ENCODE results near the gene RBM6. TPM values are rescaled to one million over a fixed set of nuclear protein-coding genes. Genes with fewer than 3 reads are reported as not detected.

RBM6 gene
- total RNA-seq, 1 donor from 2014 or later = 169 TPM

- Mint-ChIP-seq H3K9me3 (ENCODE audit: unreplicated experiment) (peaks cover 11% of the 10 kb centered on the region), H3K4me1 (ENCODE audit: low read depth, unreplicated experiment) (peaks cover 19% of the 10 kb centered on the region), H3K27ac (ENCODE audit: unreplicated experiment) (peak overlapping the region; percentile 72), H3K36me3 (ENCODE audit: unreplicated experiment) (no peaks in the 10 kb centered on the region), H3K4me3 (ENCODE audit: unreplicated experiment) (no peak overlapping the region), H3K27me3 (ENCODE audit: unreplicated experiment) (peaks cover 12% of the 10 kb centered on the region)
- DNase-seq = peak; percentile 83
- peak; percentile 91 for TF ChIP-seq CTCF (IDR thresholded peaks at IDR 0.05; ENCODE audit: partially characterized antibody, unreplicated experiment)
Measured at GRCh38 chr3:50121072-50122032, 181.4 kb downstream of the RBM6 start.

- no peak for DNase-seq
- TF ChIP-seq CTCF (IDR thresholded peaks at IDR 0.05; ENCODE audit: partially characterized antibody, unreplicated experiment) = no peak
- Mint-ChIP-seq H3K27me3 (ENCODE audit: unreplicated experiment) (peaks cover 9% of the 10 kb centered on the region), H3K9me3 (ENCODE audit: unreplicated experiment) (peaks cover 9% of the 10 kb centered on the region), H3K27ac (ENCODE audit: unreplicated experiment) (no peak overlapping the region), H3K36me3 (ENCODE audit: unreplicated experiment) (no peaks in the 10 kb centered on the region), H3K4me1 (ENCODE audit: low read depth, unreplicated experiment) (peaks cover 21% of the 10 kb centered on the region), H3K4me3 (ENCODE audit: unreplicated experiment) (no peak overlapping the region)
Measured at GRCh38 chr3:50122071-50122470, 182.1 kb downstream of the RBM6 start.

GRCh38 chr3:50122661-50123391 is 182.9 kb downstream of the RBM6 start:
- peaks cover 10% of the 10 kb centered on the region for H3K9me3 Mint-ChIP-seq (ENCODE audit: unreplicated experiment)
- peaks cover 24% of the 10 kb centered on the region for H3K4me1 Mint-ChIP-seq (ENCODE audit: low read depth, unreplicated experiment)
- H3K27me3 Mint-ChIP-seq (ENCODE audit: unreplicated experiment) = peaks cover 9% of the 10 kb centered on the region
- no peak overlapping the region for H3K4me3 Mint-ChIP-seq (ENCODE audit: unreplicated experiment)
- H3K27ac Mint-ChIP-seq (ENCODE audit: unreplicated experiment) = no peak overlapping the region
- DNase-seq = no peak
- TF ChIP-seq CTCF (IDR thresholded peaks at IDR 0.05; ENCODE audit: partially characterized antibody, unreplicated experiment) = no peak
- no peaks in the 10 kb centered on the region for H3K36me3 Mint-ChIP-seq (ENCODE audit: unreplicated experiment)

GRCh38 chr3:50123394-50124051 is 183.6 kb downstream of the RBM6 start:
- peaks cover 8% of the 10 kb centered on the region for H3K27me3 Mint-ChIP-seq (ENCODE audit: unreplicated experiment)
- no peak overlapping the region for H3K27ac Mint-ChIP-seq (ENCODE audit: unreplicated experiment)
- no peaks in the 10 kb centered on the region for H3K36me3 Mint-ChIP-seq (ENCODE audit: unreplicated experiment)
- H3K9me3 Mint-ChIP-seq (ENCODE audit: unreplicated experiment) = peaks cover 11% of the 10 kb centered on the region
- TF ChIP-seq CTCF (IDR thresholded peaks at IDR 0.05; ENCODE audit: partially characterized antibody, unreplicated experiment) = no peak
- DNase-seq = no peak
- H3K4me3 Mint-ChIP-seq (ENCODE audit: unreplicated experiment) = peak overlapping the region; percentile 36
- peaks cover 24% of the 10 kb centered on the region for H3K4me1 Mint-ChIP-seq (ENCODE audit: low read depth, unreplicated experiment)
